Activated T-helper 17 cell treated with anti-CD3 and anti-CD28 coated beads, Interleukin-2, amount 50 U/mL, for 72 hours (primary cell): ENCODE results near the gene TRAPPC12. TPM values are rescaled to one million over a fixed set of nuclear protein-coding genes. Genes with fewer than 3 reads are reported as not detected.

Experiments
- ATAC-seq: fragments of 150-1000 bp; cut with Tn5 transposase; replicated peaks from 2 replicates; pipeline ENCODE4 v1.10.0; 2021; ENCODE audit warnings: mild to moderate bottlenecking, moderate library complexity
- H3K27ac Mint-ChIP-seq: one replicate; pipeline ENCODE4 v1.8.0; 2022; ENCODE audit warnings: mixed read lengths
- H3K27me3 Mint-ChIP-seq: one replicate; pipeline ENCODE4 v1.8.0; 2022; ENCODE audit warnings: mixed read lengths
- H3K36me3 Mint-ChIP-seq: one replicate; pipeline ENCODE4 v1.8.0; 2022; ENCODE audit warnings: low read depth, mild to moderate bottlenecking, mixed read lengths
- H3K4me1 Mint-ChIP-seq: one replicate; pipeline ENCODE4 v1.8.0; 2022; ENCODE audit warnings: mixed read lengths
- H3K4me3 Mint-ChIP-seq: one replicate; pipeline ENCODE4 v1.8.0; 2022; ENCODE audit warnings: mild to moderate bottlenecking, mixed read lengths
- H3K9me3 Mint-ChIP-seq: one replicate; pipeline ENCODE4 v1.8.0; 2022; ENCODE audit warnings: mixed read lengths
- total RNA-seq, 2 donors: library from RNA; stranded (reverse); gene quantifications; one replicate each; pipeline ENCODE4 v1.2.3, GENCODE V29; 2022

Gene TRAPPC12
- total RNA-seq, 2 donors from 2014 or later = 67.2 to 70.6 TPM

DNA sequence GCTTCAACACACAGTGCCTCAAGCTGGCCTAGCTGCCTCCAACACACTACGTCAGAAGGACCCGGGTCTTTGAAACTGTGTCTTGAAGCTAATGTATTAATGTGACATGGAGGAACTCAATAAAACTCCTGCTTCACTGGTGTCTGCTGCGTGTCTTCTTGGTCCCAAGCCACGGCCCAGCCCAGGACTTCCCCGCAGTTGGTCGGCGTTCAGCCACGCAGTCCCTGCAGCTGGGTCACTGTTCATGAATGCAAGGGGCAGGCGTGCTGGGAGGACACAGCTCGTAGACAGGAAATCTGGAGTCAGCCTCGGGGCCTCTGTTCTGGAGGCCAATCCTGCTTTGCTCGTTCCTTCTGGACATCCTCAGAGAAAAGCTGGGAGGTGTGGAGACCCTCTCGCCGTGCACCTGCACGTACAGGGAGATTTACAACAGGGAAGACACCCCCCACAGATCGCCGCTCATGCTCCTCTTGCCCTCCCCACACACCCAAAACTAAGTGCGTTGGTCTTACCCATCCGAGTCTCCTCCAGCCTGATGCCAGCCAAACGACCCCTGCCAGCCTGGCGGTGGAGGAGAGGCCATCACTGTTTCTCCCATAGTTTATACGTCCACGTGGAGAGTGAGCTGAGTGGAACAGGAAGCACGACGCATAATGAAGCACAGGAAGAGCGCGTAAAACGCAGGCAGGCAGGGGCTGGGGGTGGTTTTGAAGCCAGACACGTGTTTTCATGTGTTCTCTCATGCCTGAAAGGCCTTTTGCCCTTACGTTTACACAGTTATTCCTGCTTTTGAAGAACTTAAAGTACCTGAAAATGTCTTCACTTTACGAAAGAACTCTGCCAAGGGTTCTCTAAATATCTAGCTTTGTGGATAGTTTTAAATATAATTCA, 100.2 kb downstream of the TRAPPC12 start:
- no peak overlapping the region for H3K27ac Mint-ChIP-seq
- H3K4me1 Mint-ChIP-seq = no peaks in the 10 kb centered on the region
- H3K27me3 Mint-ChIP-seq = no peaks in the 10 kb centered on the region
- H3K36me3 Mint-ChIP-seq = peaks cover 42% of the 10 kb centered on the region
- H3K4me3 Mint-ChIP-seq = no peak overlapping the region
- no peaks in the 10 kb centered on the region for H3K9me3 Mint-ChIP-seq
- ATAC-seq = no peak

DNA sequence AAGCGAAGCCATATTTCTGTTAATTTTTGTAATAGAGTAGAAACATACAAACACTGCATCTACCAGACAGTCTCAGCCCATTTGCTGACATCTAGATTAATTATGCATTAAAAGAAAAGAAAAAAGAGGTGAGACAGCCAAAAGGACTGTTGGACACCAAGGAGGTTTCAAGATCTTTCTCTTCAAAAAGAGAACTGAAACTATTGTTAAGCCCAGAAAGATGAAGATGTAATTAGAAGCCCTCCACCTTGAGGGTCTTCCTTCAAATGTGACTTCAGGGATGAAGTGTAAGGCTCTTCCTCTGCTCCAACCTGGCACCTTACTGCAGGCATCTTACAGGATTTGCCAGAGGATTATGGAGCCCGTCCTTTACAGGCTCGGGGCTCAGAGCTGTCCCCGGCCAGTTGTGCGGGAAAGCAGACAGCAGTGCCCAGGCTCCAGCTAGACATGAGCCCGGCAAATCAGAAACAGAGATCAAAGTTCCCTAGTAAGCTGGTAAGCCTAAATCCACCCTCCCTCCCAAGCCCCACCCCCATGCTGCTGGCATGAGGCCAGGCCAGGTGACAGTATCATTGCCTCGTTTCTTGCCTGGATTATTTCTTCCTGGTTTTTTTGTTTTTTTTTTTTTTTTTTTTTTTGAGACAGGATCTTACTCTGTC, 101.0 kb downstream of the TRAPPC12 start:
- ATAC-seq = no peak

DNA sequence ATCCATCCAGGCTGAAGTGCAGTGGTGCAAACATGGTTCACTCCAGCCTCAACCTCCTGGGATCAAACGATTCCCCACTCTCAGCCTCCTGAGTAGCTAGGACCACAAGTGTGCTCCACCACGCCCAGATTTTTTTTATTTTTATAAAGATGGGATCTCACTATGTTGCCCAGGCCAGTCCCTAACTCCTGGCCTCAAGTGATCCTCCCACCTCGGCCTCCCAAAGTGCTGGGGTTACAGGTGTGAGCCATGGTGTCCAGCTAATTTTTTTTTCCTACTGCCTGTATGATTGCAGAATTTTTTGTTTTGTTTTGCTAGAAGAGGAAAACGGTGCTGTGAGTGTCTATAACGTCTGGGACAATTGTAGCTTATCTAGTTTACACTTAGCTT, 101.5 kb downstream of the TRAPPC12 start:
- H3K27me3 Mint-ChIP-seq = no peaks in the 10 kb centered on the region
- no peaks in the 10 kb centered on the region for H3K4me1 Mint-ChIP-seq
- no peak overlapping the region for H3K4me3 Mint-ChIP-seq
- ATAC-seq = no peak
- H3K9me3 Mint-ChIP-seq = no peaks in the 10 kb centered on the region
- H3K36me3 Mint-ChIP-seq = peaks cover 35% of the 10 kb centered on the region
- no peak overlapping the region for H3K27ac Mint-ChIP-seq

More for the DNA sequence above, 101.0 kb downstream of the TRAPPC12 start:
- Mint-ChIP-seq H3K9me3 (no peaks in the 10 kb centered on the region), H3K4me1 (no peaks in the 10 kb centered on the region), H3K36me3 (peaks cover 35% of the 10 kb centered on the region), H3K4me3 (no peak overlapping the region), H3K27ac (no peak overlapping the region), H3K27me3 (no peaks in the 10 kb centered on the region)

- H3K4me3 Mint-ChIP-seq = no peak overlapping the region
- no peak overlapping the region for H3K27ac Mint-ChIP-seq
- H3K36me3 Mint-ChIP-seq = peaks cover 33% of the 10 kb centered on the region
- no peak for ATAC-seq
- no peaks in the 10 kb centered on the region for H3K27me3 Mint-ChIP-seq
- H3K9me3 Mint-ChIP-seq = no peaks in the 10 kb centered on the region
- H3K4me1 Mint-ChIP-seq = no peaks in the 10 kb centered on the region
Measured at GRCh38 chr2:3481736-3482362, 102.4 kb downstream of the TRAPPC12 start.

DNA sequence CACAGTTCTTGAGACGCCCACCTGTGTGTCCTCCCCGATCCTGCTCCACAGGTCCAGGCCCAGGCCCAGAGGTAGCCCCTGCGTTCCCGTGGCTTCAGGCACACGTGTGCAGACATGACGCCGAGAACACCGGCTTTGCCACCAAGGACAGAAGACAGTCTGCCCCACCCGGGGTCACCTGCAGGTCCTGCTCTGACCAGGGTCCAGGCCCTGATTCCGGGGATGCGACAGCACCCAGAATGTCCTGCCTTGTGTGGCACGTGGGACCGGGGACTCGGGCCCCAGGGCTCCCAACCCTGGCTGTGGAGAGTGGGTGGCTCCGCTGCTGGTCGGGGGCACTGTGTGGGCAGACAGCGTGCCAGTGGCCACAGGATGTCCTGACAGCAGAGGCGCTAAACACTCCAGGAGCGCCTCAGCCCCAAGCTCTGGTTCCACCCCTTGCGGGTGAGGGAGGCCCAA, 102.9 kb downstream of the TRAPPC12 start:
- Mint-ChIP-seq H3K4me3 (no peak overlapping the region), H3K36me3 (peaks cover 27% of the 10 kb centered on the region), H3K4me1 (no peaks in the 10 kb centered on the region), H3K9me3 (no peaks in the 10 kb centered on the region), H3K27me3 (no peaks in the 10 kb centered on the region), H3K27ac (no peak overlapping the region)
- no peak for ATAC-seq

- Mint-ChIP-seq H3K4me3 (no peak overlapping the region), H3K27ac (no peak overlapping the region), H3K9me3 (no peaks in the 10 kb centered on the region), H3K36me3 (peaks cover 19% of the 10 kb centered on the region), H3K4me1 (no peaks in the 10 kb centered on the region), H3K27me3 (no peaks in the 10 kb centered on the region)
- ATAC-seq = no peak
Measured at GRCh38 chr2:3483227-3483985, 103.9 kb downstream of the TRAPPC12 start.

DNA sequence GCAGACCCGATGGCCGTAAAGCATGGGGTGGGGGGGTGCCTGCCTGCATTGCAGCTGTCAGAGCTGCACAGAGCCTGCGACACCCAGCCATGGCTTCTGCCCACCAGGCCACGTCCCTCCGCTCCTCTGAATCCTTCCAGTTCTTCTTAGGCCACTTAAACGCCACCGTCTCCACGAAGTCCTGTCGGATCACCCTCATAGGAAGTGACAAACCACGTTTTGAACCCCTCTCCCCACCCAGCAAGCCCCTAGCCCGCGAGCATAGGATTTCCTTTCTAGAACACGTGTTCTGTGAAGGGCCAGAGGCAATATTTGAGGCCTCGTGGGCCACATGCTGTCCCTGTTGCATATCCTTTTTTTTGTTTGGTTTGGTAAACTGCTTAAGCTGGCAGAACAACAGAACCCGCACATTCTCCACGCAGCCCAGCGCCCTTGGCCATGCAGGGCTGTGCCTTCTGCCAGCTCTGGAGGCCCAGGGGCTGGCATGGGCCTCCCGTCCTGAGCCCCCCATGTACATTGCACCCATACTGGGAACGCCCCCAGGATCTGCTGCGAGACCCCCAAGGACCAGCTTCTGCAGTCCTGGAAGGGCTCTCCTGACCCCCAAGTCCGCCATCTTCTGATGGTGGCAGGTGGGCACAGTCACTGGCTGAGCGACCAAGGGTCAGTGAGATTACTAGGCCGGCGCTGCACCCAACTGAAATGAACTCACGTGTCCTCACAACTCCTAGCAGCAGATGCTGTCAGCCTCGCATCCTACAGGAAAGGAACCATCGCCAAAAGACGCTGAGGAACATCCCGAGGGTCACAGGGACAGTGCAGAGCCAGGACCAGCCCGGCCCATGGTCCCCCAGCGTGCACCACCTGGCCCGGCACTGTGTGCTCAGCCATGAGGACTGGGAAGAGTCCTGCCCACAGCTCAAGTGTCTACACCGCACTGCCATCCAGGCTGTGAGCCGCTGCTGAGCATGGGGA, 104.8 kb downstream of the TRAPPC12 start:
- no peak for ATAC-seq
- H3K27ac Mint-ChIP-seq = no peak overlapping the region
- peaks cover 13% of the 10 kb centered on the region for H3K36me3 Mint-ChIP-seq

GRCh38 chr2:3485166-3485565, 105.7 kb downstream of the TRAPPC12 start:
- Mint-ChIP-seq H3K27me3 (no peaks in the 10 kb centered on the region), H3K27ac (no peak overlapping the region), H3K4me1 (no peaks in the 10 kb centered on the region)

More for the DNA sequence above, 104.8 kb downstream of the TRAPPC12 start:
- H3K4me1 Mint-ChIP-seq = no peaks in the 10 kb centered on the region
- no peak overlapping the region for H3K4me3 Mint-ChIP-seq
- H3K9me3 Mint-ChIP-seq = no peaks in the 10 kb centered on the region
- no peaks in the 10 kb centered on the region for H3K27me3 Mint-ChIP-seq

DNA sequence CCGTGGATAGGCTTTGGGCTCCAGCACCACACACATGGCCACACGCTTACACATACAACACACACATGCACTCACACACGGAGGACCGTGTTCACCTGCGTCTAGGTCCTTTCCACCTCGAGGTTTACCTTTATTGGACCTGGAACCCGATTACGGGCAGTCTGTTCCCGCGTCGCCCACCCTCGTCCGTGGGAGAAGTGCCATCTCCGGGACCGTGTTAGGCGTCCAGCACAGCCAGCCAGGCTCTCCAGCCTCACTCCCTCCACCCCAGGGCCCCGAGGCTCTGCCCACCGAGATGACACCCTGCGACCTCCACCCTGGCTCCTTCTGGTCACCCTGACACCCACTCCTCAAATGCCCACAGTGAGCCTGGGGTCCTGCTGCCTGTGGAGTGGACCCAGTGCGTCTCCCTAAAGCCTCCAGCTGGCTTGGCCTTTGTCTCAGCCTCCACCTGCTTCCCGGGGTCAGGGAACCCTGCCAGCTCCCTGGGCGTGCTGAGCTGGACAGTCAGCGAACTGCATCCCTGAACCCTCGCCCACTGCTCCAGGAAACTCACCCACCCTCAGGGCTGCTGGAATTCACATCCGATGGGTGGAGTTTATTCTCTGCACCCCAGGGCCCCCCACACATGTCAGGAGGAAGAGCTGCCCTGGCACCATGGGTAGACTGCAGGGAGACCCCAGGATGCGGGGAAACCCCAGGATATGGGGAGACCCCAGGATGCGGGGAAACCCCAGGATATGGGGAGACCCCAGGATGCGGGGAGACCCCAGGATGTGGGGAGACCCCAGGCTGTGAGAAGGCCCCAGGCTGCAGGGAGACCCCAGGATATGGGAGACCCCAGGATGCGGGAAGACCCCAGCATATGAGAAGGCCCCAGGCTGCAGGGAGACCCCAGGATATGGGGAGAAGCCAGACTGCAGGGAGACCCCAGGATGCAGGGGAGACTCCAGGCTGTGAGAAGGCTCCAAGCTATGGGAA, 106.8 kb downstream of the TRAPPC12 start:
- no peak overlapping the region for H3K27ac Mint-ChIP-seq
- H3K36me3 Mint-ChIP-seq = no peaks in the 10 kb centered on the region
- no peak overlapping the region for H3K4me3 Mint-ChIP-seq
- no peak for ATAC-seq
- no peaks in the 10 kb centered on the region for H3K27me3 Mint-ChIP-seq
- H3K4me1 Mint-ChIP-seq = no peaks in the 10 kb centered on the region
- no peaks in the 10 kb centered on the region for H3K9me3 Mint-ChIP-seq

More at GRCh38 chr2:3485166-3485565, 105.7 kb downstream of the TRAPPC12 start:
- ATAC-seq = no peak
- H3K4me3 Mint-ChIP-seq = no peak overlapping the region
- H3K9me3 Mint-ChIP-seq = no peaks in the 10 kb centered on the region
- H3K36me3 Mint-ChIP-seq = peaks cover 5% of the 10 kb centered on the region

- no peaks in the 10 kb centered on the region for H3K9me3 Mint-ChIP-seq
- no peaks in the 10 kb centered on the region for H3K36me3 Mint-ChIP-seq
- no peaks in the 10 kb centered on the region for H3K27me3 Mint-ChIP-seq
- H3K27ac Mint-ChIP-seq = no peak overlapping the region
- H3K4me1 Mint-ChIP-seq = no peaks in the 10 kb centered on the region
- H3K4me3 Mint-ChIP-seq = no peak overlapping the region
- no peak for ATAC-seq
Measured at GRCh38 chr2:3487028-3487425, 107.5 kb downstream of the TRAPPC12 start.

DNA sequence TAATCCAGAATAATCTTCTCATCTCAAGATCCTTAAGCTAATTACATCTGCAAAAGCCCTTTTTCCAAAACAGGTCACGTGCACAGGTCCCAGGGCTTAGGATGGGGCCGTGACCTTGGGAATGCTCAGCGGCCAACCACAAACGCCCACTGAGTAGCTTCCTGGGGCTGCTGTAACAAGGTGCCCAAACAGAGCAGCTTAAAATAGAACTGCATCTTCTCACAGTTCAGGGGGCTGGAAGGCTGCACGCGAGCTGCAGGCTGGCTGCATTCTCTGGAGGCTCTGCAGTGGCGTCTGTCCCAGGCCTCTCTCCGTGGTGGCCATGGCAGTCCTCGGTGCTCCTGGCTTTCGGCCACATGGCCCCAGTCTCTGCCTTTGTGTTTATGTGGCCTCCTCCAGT, 107.9 kb downstream of the TRAPPC12 start:
- Mint-ChIP-seq H3K36me3 (no peaks in the 10 kb centered on the region), H3K27ac (no peak overlapping the region), H3K27me3 (no peaks in the 10 kb centered on the region)

DNA sequence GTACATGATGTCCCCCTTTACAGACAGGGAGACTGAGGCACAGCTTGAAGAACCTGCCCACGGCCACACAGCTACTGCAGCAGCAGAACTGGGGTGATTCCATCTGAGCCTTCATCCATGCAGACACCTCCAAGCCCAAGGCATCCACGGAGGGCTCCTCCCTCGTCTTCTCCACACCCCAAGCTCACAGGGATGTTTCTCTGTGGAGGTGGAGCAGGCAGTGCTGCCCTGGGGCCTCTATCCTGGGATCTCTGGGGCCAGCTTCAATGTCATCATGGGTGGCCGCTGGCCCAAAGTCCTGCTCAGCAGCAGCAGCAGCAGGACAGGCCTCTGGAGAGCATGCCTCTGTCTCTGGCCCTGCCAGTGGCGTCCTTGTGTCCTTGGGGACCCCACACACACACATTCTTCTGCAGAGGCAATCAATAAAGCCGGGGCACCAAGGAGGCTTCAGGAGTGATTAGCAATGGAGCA, 108.6 kb downstream of the TRAPPC12 start:
- no peaks in the 10 kb centered on the region for H3K36me3 Mint-ChIP-seq
- ATAC-seq = no peak
- H3K27me3 Mint-ChIP-seq = no peaks in the 10 kb centered on the region
- no peak overlapping the region for H3K27ac Mint-ChIP-seq
- H3K4me1 Mint-ChIP-seq = no peaks in the 10 kb centered on the region
- no peak overlapping the region for H3K4me3 Mint-ChIP-seq
- H3K9me3 Mint-ChIP-seq = no peaks in the 10 kb centered on the region

More for the DNA sequence above, 107.9 kb downstream of the TRAPPC12 start:
- ATAC-seq = no peak
- Mint-ChIP-seq H3K4me1 (no peaks in the 10 kb centered on the region), H3K9me3 (no peaks in the 10 kb centered on the region), H3K4me3 (no peak overlapping the region)
